ENCODE data around the gene CENPF. TPM values are rescaled to one million over a fixed set of nuclear protein-coding genes. Genes with fewer than 3 reads are reported as not detected.
A peak's percentile ranks its signal among the peaks of the same experiment; 100 is the strongest.
"Not testable (repeated sequence)": the region's sequence is repeated elsewhere in the genome, so short reads cannot be mapped to it uniquely, and the experiment has no call there.

The CENPF gene
- total RNA-seq, 4 donors from 2014 or later = 0.25 to 1.9 (median 0.92) TPM

GRCh38 chr1:214588963-214589597 is 13.9 kb upstream of the CENPF start:
- intact Hi-C loops (cut with DNase I; ENCODE audit: low total_unique reads) (loop anchor here (5.0 to 10.0 kb wide), 2 partner anchors 377 to 594 kb away; no protein-coding TSS in a partner anchor), in situ Hi-C loops (cut with MboI; ENCODE audit: low sequenced_read_pairs in 4 of 4) (loop anchor here (5.0 to 25.0 kb wide), 3 partner anchors 254 to 377 kb away; no protein-coding TSS in a partner anchor)
- Histone ChIP-seq H3K4me3 (no peak overlapping the region), H3K27ac (peak overlapping the region; percentile 41 to 84 (median 71)), H3K36me3 (no peaks in the 10 kb centered on the region), H3K4me1 (peaks cover 7 to 12% of the 10 kb centered on the region in 2 donors), H3K9me3 (no peaks in the 10 kb centered on the region), H3K27me3 (no peaks in the 10 kb centered on the region)
- no peak for TF ChIP-seq POLR2A (IDR thresholded peaks at IDR 0.05)
- TF ChIP-seq, protein P1, sequence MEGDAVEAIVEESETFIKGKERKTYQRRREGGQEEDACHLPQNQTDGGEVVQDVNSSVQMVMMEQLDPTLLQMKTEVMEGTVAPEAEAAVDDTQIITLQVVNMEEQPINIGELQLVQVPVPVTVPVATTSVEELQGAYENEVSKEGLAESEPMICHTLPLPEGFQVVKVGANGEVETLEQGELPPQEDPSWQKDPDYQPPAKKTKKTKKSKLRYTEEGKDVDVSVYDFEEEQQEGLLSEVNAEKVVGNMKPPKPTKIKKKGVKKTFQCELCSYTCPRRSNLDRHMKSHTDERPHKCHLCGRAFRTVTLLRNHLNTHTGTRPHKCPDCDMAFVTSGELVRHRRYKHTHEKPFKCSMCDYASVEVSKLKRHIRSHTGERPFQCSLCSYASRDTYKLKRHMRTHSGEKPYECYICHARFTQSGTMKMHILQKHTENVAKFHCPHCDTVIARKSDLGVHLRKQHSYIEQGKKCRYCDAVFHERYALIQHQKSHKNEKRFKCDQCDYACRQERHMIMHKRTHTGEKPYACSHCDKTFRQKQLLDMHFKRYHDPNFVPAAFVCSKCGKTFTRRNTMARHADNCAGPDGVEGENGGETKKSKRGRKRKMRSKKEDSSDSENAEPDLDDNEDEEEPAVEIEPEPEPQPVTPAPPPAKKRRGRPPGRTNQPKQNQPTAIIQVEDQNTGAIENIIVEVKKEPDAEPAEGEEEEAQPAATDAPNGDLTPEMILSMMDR (IDR thresholded peaks at IDR 0.05 in 4 of 5, conservative IDR thresholded peaks at IDR 0.05 in 1 of 5) = no peak
- DNase-seq = peak; percentile 33 to 35
- ATAC-seq = peak; percentile 74 to 89

DNA sequence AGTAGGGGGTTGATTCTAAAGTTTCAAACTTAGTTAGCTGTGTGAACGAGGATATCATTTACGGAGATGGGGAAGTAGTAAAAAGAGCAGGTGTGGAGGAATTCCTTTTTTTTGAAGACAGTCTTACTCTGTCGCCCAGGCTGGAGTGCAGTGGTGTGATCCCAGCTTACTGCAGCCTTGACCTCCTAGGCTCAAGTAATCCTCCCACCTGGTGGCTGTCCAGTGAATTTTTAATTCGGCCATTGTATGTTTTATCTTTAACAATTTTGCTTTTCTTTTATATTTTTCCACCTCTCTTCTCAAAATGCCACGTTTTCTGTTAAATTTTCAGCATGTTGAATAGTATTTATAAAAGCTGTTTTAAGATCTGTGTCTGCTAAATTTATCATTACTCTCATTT is 12.3 kb upstream of the CENPF start:
- H3K9me3 ChIP-seq = no peaks in the 10 kb centered on the region
- H3K27ac ChIP-seq = no peak overlapping the region
- TF ChIP-seq POLR2A (IDR thresholded peaks at IDR 0.05) = no peak
- TF ChIP-seq, protein P1 (IDR thresholded peaks at IDR 0.05 in 4 of 5, conservative IDR thresholded peaks at IDR 0.05 in 1 of 5) = no peak
- H3K27me3 ChIP-seq = no peaks in the 10 kb centered on the region
- H3K36me3 ChIP-seq = no peaks in the 10 kb centered on the region
- intact Hi-C loops (cut with DNase I; ENCODE audit: low total_unique reads) = no loop called here
- ATAC-seq (no peak), DNase-seq (no peak)
- in situ Hi-C loops (cut with MboI; ENCODE audit: low sequenced_read_pairs in 4 of 4) = loop anchor here (25.0 kb wide), 1 partner anchor 378 kb away; no protein-coding TSS in a partner anchor
- peaks cover 3 to 8% of the 10 kb centered on the region in 2 donors for H3K4me1 ChIP-seq
- H3K4me3 ChIP-seq = no peak overlapping the region

- intact Hi-C loops (cut with DNase I; ENCODE audit: low total_unique reads); H3K9me3 ChIP-seq; DNase-seq; H3K27me3 ChIP-seq; H3K27ac ChIP-seq; H3K4me1 ChIP-seq; H3K4me3 ChIP-seq; H3K36me3 ChIP-seq; ATAC-seq: not testable (repeated sequence)
- in situ Hi-C loops (cut with MboI; ENCODE audit: low sequenced_read_pairs in 4 of 4) = loop anchor here (25.0 kb wide), 1 partner anchor 380 kb away; no protein-coding TSS in a partner anchor
These were observed 11.1 kb upstream of the CENPF start for GRCh38 chr1:214591918-214592317.

- no peak for TF ChIP-seq POLR2A (IDR thresholded peaks at IDR 0.05)
- TF ChIP-seq, protein P1 (IDR thresholded peaks at IDR 0.05 in 4 of 5, conservative IDR thresholded peaks at IDR 0.05 in 1 of 5) = no peak
- Histone ChIP-seq H3K4me1 (peaks cover 3 to 8% of the 10 kb centered on the region in 2 donors), H3K9me3 (no peaks in the 10 kb centered on the region), H3K4me3 (no peak overlapping the region), H3K36me3 (no peaks in the 10 kb centered on the region), H3K27me3 (no peaks in the 10 kb centered on the region), H3K27ac (no peak overlapping the region)
- no peak for DNase-seq
- intact Hi-C loops (cut with DNase I; ENCODE audit: low total_unique reads) (no loop called here), in situ Hi-C loops (cut with MboI; ENCODE audit: low sequenced_read_pairs in 4 of 4) (loop anchor here (25.0 kb wide), 1 partner anchor 381 kb away; no protein-coding TSS in a partner anchor)
- ATAC-seq = no peak
These were observed 9.8 kb upstream of the CENPF start for GRCh38 chr1:214593158-214593557.

GRCh38 chr1:214603819-214604252 is 841 bp downstream of the CENPF start:
- in situ Hi-C loops (cut with MboI; ENCODE audit: low sequenced_read_pairs in 4 of 4) = no loop called here
- Histone ChIP-seq H3K27me3 (no peaks in the 10 kb centered on the region), H3K36me3 (no peaks in the 10 kb centered on the region), H3K4me1 (peaks cover 5 to 12% of the 10 kb centered on the region in 2 donors), H3K9me3 (no peaks in the 10 kb centered on the region), H3K4me3 (peak overlapping the region; percentile 75 to 81 (median 79)), H3K27ac (no peak overlapping the region)
- intact Hi-C loops (cut with DNase I; ENCODE audit: low total_unique reads) = no loop called here
- no peak for DNase-seq
- no peak for TF ChIP-seq POLR2A (IDR thresholded peaks at IDR 0.05)
- TF ChIP-seq, protein P1 (IDR thresholded peaks at IDR 0.05 in 4 of 5, conservative IDR thresholded peaks at IDR 0.05 in 1 of 5) = no peak
- ATAC-seq = no peak
